ENCODE data around the gene TECPR2.

GRCh38 chr14:102537981-102538601 is 175.3 kb downstream of the TECPR2 start:
- TF ChIP-seq, protein P1, sequence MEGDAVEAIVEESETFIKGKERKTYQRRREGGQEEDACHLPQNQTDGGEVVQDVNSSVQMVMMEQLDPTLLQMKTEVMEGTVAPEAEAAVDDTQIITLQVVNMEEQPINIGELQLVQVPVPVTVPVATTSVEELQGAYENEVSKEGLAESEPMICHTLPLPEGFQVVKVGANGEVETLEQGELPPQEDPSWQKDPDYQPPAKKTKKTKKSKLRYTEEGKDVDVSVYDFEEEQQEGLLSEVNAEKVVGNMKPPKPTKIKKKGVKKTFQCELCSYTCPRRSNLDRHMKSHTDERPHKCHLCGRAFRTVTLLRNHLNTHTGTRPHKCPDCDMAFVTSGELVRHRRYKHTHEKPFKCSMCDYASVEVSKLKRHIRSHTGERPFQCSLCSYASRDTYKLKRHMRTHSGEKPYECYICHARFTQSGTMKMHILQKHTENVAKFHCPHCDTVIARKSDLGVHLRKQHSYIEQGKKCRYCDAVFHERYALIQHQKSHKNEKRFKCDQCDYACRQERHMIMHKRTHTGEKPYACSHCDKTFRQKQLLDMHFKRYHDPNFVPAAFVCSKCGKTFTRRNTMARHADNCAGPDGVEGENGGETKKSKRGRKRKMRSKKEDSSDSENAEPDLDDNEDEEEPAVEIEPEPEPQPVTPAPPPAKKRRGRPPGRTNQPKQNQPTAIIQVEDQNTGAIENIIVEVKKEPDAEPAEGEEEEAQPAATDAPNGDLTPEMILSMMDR (IDR thresholded peaks at IDR 0.05): no peak
- no peak for TF ChIP-seq POLR2A (IDR thresholded peaks at IDR 0.05)
